Bronchial epithelial cell (primary cell): ENCODE results near the gene FHL2. TPM values are rescaled to one million over a fixed set of nuclear protein-coding genes. Genes with fewer than 3 reads are reported as not detected.
A peak's percentile ranks its signal among the peaks of the same experiment; 100 is the strongest.

ENCODE experiments used
- DNase-seq: peaks from one replicate; pipeline ENCODE4 v3.0.0-alpha.2; 2010; ENCODE audit warnings: low read depth
- FAIRE-seq: peaks from 2 replicates; lab custom pipeline; 2011; peaks lifted over from hg19 to GRCh38; lab: Jason Lieb, UNC
- H3K27me3 ChIP-seq: 2 replicates; pipeline ENCODE4 v1.5.1; 2011; ENCODE audit warnings: low read length; ENCODE audit not compliant: control insufficient read depth, insufficient read depth
- H3K36me3 ChIP-seq: 2 replicates; pipeline ENCODE4 v1.5.1; 2011; ENCODE audit warnings: low read length; ENCODE audit not compliant: control insufficient read depth, insufficient read depth
- H3K4me3 ChIP-seq: 2 replicates; pipeline ENCODE4 v1.5.1; 2011; ENCODE audit warnings: mild to moderate bottlenecking, low read depth, low read length, control low read depth
- CTCF ChIP-seq: IDR thresholded peaks from 2 replicates; pipeline ENCODE4 v1.5.1; 2011; ENCODE audit warnings: mild to moderate bottlenecking, moderate library complexity, low read length, control low read depth, inconsistent platforms; ENCODE audit not compliant: insufficient read depth, severe bottlenecking
- total RNA-seq: library from RNA; depleted of rRNA; stranded (reverse); fragments of >200 nt; gene quantifications from 2 replicates; pipeline ENCODE4 v1.2.1, GENCODE V29; 2014

The FHL2 gene
- total RNA-seq, 1 donor from 2014 or later: 76.9 TPM

- FAIRE-seq: no peak
- TF ChIP-seq CTCF: no peak
- Histone ChIP-seq H3K27me3 (no peaks in the 10 kb centered on the region), H3K36me3 (no peaks in the 10 kb centered on the region), H3K4me3 (no peak overlapping the region)
- DNase-seq: peak; percentile 42
Observed at GRCh38 chr2:105443617-105444598, 45.1 kb upstream of the FHL2 start.

GRCh38 chr2:105442721-105443120 lies 43.9 kb upstream of the FHL2 start:
- TF ChIP-seq CTCF: no peak
- no peaks in the 10 kb centered on the region for H3K36me3 ChIP-seq
- H3K4me3 ChIP-seq: no peak overlapping the region
- no peak for DNase-seq
- FAIRE-seq: no peak
- no peaks in the 10 kb centered on the region for H3K27me3 ChIP-seq

GRCh38 chr2:105442056-105442455 lies 43.2 kb upstream of the FHL2 start:
- no peak for TF ChIP-seq CTCF
- DNase-seq (no peak), FAIRE-seq (no peak)
- H3K27me3 ChIP-seq: no peaks in the 10 kb centered on the region
- no peaks in the 10 kb centered on the region for H3K36me3 ChIP-seq
- no peak overlapping the region for H3K4me3 ChIP-seq

- no peaks in the 10 kb centered on the region for H3K36me3 ChIP-seq
- DNase-seq (no peak), FAIRE-seq (no peak)
- TF ChIP-seq CTCF: no peak
- no peak overlapping the region for H3K4me3 ChIP-seq
- H3K27me3 ChIP-seq: no peaks in the 10 kb centered on the region
Observed at GRCh38 chr2:105439141-105439540, 40.3 kb upstream of the FHL2 start.

- TF ChIP-seq CTCF: no peak
- H3K36me3 ChIP-seq: no peaks in the 10 kb centered on the region
- no peak for DNase-seq
- H3K27me3 ChIP-seq: no peaks in the 10 kb centered on the region
- H3K4me3 ChIP-seq: no peak overlapping the region
- no peak for FAIRE-seq
Observed at GRCh38 chr2:105438104-105438929, 39.5 kb upstream of the FHL2 start.
